Omental fat pad (tissue), 4 donors: ENCODE data around the gene EIF3L. TPM values are rescaled to one million over a fixed set of nuclear protein-coding genes. Genes with fewer than 3 reads are reported as not detected.

ENCODE experiments used
- ATAC-seq: fragments of 150-250 bp; one replicate; pipeline ENCODE4 v1.9.1; 2016; ENCODE audit warnings: mild to moderate bottlenecking, moderate library complexity; ENCODE audit not compliant: low FRiP score
- DNase-seq: peaks from one replicate; pipeline ENCODE4 v3.0.0-alpha.2; 2019; ENCODE audit warnings: low spot score
- total RNA-seq, 4 donors: library from RNA; depleted of rRNA; stranded (reverse); fragments of >200 nt; gene quantifications; one replicate each; pipeline ENCODE4 v1.1.0, GENCODE V29; 2016
- TF ChIP-seq, protein P1 (sequence below), 3 donors: fragments of 450-650 bp; IDR thresholded peaks; one replicate each; pipeline ENCODE4 v1.5.1; 2016 to 2017; ENCODE audit warnings: antibody characterized with exemption in 3 of 3, mild to moderate bottlenecking in 3 of 3, moderate library complexity in 2 of 3

EIF3L gene
- total RNA-seq, 4 donors from 2014 or later, result 303 to 410 (median 328) TPM

DNA sequence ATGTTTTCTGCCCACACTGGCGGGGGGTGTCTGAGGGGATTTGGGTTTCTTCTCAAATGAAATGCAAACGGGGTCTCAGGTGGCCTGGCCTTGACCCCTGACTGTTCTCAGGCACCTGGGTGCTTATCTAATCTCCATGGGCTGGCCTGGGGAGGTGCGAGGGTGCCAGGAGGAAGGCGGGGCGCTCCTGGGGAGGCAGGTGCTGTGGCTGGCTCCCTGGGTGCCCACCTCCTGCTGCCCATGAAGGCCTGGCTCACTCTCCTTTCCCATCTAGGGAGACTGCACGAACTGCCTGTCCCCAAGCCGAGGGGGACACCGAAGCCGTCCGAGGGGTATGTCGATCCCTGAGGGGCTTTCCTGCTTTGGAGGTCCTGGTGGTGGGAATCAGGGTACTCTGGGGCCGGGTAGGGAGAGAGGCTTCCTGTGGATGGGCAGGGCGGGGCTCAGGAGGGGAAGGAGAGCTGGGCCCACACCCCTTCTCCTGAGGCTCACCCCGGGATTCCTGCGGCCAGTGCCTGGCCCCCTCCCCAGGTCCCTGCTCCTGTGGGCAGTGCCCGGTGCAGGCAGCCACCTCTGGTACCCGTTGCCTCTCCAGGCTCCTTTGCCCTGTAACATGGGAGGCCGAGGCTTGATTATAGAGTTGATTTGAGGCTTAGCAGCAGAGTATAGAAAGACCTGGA, 75.3 kb downstream of the EIF3L start:
- ATAC-seq (no peak), DNase-seq (no peak)
- TF ChIP-seq, protein P1, sequence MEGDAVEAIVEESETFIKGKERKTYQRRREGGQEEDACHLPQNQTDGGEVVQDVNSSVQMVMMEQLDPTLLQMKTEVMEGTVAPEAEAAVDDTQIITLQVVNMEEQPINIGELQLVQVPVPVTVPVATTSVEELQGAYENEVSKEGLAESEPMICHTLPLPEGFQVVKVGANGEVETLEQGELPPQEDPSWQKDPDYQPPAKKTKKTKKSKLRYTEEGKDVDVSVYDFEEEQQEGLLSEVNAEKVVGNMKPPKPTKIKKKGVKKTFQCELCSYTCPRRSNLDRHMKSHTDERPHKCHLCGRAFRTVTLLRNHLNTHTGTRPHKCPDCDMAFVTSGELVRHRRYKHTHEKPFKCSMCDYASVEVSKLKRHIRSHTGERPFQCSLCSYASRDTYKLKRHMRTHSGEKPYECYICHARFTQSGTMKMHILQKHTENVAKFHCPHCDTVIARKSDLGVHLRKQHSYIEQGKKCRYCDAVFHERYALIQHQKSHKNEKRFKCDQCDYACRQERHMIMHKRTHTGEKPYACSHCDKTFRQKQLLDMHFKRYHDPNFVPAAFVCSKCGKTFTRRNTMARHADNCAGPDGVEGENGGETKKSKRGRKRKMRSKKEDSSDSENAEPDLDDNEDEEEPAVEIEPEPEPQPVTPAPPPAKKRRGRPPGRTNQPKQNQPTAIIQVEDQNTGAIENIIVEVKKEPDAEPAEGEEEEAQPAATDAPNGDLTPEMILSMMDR (IDR thresholded peaks at IDR 0.05), result no peak

DNA sequence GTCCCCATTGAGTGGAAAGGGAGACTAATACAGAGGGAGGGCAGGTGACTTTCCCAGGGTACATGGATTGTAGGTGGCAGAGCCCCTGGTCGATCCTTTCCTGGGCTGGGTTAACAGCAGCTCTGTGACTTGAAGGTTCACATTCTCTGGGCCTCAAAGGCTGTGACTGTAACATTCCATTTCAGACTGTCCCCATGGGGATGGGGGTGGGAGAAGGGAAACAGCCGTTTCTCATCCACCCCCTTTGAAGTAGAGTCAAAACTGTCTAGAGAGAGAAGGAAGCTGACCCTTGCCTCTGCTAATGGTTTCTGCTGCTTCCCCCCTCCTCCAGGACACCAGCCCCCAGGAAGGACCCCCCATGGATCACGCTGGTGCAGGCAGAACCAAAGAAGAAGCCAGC, 76.1 kb downstream of the EIF3L start:
- no peak for DNase-seq
- ATAC-seq, result no peak
- TF ChIP-seq, protein P1 (IDR thresholded peaks at IDR 0.05), result no peak

GRCh38 chr22:37925767-37926166, 76.5 kb downstream of the EIF3L start:
- ATAC-seq (no peak), DNase-seq (no peak)
- TF ChIP-seq, protein P1 (IDR thresholded peaks at IDR 0.05), result no peak

- TF ChIP-seq, protein P1 (IDR thresholded peaks at IDR 0.05), result no peak
- DNase-seq, result no peak
These were observed 77.1 kb downstream of the EIF3L start for GRCh38 chr22:37926358-37926757.

GRCh38 chr22:37926771-37927636, 77.8 kb downstream of the EIF3L start:
- DNase-seq, result no peak
- TF ChIP-seq, protein P1 (IDR thresholded peaks at IDR 0.05), result no peak
- ATAC-seq, result no peak

More at GRCh38 chr22:37926358-37926757, 77.1 kb downstream of the EIF3L start:
- no peak for ATAC-seq

- no peak for DNase-seq
- ATAC-seq, result no peak
- TF ChIP-seq, protein P1 (IDR thresholded peaks at IDR 0.05), result no peak
These were observed 78.4 kb downstream of the EIF3L start for GRCh38 chr22:37927637-37927936.
